GM12873 (cell line): ENCODE data around the gene DERL2.

Source experiments
- TF ChIP-seq, protein P1 (sequence below): IDR thresholded peaks from 2 replicates; pipeline ENCODE4 v1.5.1; 2012; ENCODE audit warnings: low read depth, mild to moderate bottlenecking, moderate library complexity, low read length, control low read depth; ENCODE audit not compliant: insufficient read depth; ENCODE audit errors: missing control alignments

Gene DERL2

DNA sequence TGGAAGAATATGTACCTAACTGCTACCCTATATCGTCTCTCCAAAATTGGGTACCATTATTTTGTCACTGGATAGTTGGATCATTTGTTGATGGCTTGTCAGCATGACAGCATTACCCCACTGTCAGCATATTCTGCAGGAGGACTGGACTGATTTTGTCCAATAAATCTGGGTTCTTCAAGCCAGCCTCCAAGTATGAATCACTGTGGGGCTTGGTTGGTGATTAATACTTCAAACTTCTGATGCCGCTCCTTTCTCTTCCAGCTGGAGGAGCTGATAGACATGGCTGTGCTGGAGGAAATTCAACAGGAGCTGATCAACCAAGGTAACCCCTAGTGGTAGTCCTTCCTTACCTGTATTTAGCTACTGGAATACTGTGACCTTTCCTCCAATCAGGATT lies 63.5 kb downstream of the DERL2 start:
- TF ChIP-seq, protein P1, sequence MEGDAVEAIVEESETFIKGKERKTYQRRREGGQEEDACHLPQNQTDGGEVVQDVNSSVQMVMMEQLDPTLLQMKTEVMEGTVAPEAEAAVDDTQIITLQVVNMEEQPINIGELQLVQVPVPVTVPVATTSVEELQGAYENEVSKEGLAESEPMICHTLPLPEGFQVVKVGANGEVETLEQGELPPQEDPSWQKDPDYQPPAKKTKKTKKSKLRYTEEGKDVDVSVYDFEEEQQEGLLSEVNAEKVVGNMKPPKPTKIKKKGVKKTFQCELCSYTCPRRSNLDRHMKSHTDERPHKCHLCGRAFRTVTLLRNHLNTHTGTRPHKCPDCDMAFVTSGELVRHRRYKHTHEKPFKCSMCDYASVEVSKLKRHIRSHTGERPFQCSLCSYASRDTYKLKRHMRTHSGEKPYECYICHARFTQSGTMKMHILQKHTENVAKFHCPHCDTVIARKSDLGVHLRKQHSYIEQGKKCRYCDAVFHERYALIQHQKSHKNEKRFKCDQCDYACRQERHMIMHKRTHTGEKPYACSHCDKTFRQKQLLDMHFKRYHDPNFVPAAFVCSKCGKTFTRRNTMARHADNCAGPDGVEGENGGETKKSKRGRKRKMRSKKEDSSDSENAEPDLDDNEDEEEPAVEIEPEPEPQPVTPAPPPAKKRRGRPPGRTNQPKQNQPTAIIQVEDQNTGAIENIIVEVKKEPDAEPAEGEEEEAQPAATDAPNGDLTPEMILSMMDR = no peak
